GM19240 (cell line): ENCODE data around the gene SH2D2A.
A peak's percentile ranks its signal among the peaks of the same experiment; 100 is the strongest.

Source experiments
- DNase-seq: peaks from one replicate; pipeline ENCODE4 v3.0.0; 2011; ENCODE audit warnings: low spot score; ENCODE audit not compliant: insufficient read length

Gene SH2D2A

GRCh38 chr1:156847591-156848460, 31.2 kb upstream of the SH2D2A start:
- DNase-seq, result no peak

GRCh38 chr1:156846643-156847042, 30.0 kb upstream of the SH2D2A start:
- no peak for DNase-seq

GRCh38 chr1:156845953-156846545, 29.4 kb upstream of the SH2D2A start:
- DNase-seq, result no peak

GRCh38 chr1:156845055-156845952, 28.7 kb upstream of the SH2D2A start:
- DNase-seq, result no peak

GRCh38 chr1:156844638-156845037, 28.0 kb upstream of the SH2D2A start:
- no peak for DNase-seq

GRCh38 chr1:156844102-156844501, 27.5 kb upstream of the SH2D2A start:
- DNase-seq, result no peak

GRCh38 chr1:156842618-156843300, 26.1 kb upstream of the SH2D2A start:
- no peak for DNase-seq

- no peak for DNase-seq
Observed at GRCh38 chr1:156841295-156841855, 24.7 kb upstream of the SH2D2A start.

GRCh38 chr1:156840898-156841279, 24.2 kb upstream of the SH2D2A start:
- no peak for DNase-seq

GRCh38 chr1:156840186-156840897, 23.7 kb upstream of the SH2D2A start:
- no peak for DNase-seq

- no peak for DNase-seq
Observed at GRCh38 chr1:156839426-156840109, 22.9 kb upstream of the SH2D2A start.

GRCh38 chr1:156838972-156839371, 22.3 kb upstream of the SH2D2A start:
- peak; percentile 46 for DNase-seq

- DNase-seq, result no peak
Observed at GRCh38 chr1:156836892-156837291, 20.2 kb upstream of the SH2D2A start.

GRCh38 chr1:156836041-156836654, 19.5 kb upstream of the SH2D2A start:
- no peak for DNase-seq

GRCh38 chr1:156834322-156834721, 17.7 kb upstream of the SH2D2A start:
- DNase-seq, result no peak

- DNase-seq, result no peak
Observed at GRCh38 chr1:156833603-156834002, 17.0 kb upstream of the SH2D2A start.

- DNase-seq, result no peak
Observed at GRCh38 chr1:156832434-156832833, 15.8 kb upstream of the SH2D2A start.

GRCh38 chr1:156828400-156829124, 11.9 kb upstream of the SH2D2A start:
- no peak for DNase-seq

- no peak for DNase-seq
Observed at GRCh38 chr1:156826630-156827029, 10.0 kb upstream of the SH2D2A start.
